ENCODE results near the gene EFNA3. TPM values are rescaled to one million over a fixed set of nuclear protein-coding genes. Genes with fewer than 3 reads are reported as not detected.
A peak's percentile ranks its signal among the peaks of the same experiment; 100 is the strongest.

Gene EFNA3
- total and polyA plus RNA-seq, 9 of the 15 experiments (the other 6 are each of a cell fraction or from before 2014, with no cell fraction given) = 0.59 to 7.9 (median 4.7) TPM

DNA sequence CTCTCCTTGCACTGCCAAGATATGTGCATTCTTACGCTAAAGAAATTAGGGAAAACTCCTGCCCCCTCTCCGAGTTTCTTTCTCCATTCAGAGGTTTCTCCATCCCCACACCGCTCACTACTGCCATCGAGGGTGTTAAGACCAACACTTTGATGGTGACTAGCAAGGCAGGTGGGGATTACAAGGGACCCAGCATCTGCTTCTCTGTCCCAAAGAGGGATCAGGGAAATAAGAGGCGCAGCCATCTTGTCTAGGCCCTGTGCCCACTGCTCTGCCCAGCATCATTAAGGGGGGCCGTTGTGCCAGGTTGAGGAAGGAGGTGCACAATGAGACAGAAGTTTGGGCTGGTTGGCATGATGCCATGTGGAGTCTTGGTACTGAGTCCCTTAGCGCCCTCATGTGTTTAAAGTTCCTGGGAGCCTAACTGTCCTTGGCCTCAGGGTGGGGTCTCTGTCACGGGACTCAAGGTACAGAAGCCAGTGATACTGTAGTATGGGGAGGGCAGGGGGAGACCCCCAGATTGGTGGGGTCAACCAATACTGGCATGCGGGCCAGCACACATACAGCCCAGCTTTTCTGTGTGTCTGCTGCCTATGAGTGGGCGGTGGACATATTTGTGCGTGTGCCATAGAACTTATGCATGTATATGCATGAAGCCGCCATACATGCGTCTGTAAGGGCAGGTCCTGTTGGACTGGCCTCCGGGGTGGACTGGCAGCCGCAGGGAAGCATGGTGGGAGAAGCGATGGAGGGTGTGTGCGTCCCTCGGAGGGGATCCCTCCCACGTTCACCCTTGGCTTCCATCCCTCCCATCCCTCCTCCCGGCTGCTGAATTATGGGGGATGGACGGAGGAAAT is 5.5 kb downstream of the EFNA3 start (continued):
- TF ChIP-seq, protein P1, sequence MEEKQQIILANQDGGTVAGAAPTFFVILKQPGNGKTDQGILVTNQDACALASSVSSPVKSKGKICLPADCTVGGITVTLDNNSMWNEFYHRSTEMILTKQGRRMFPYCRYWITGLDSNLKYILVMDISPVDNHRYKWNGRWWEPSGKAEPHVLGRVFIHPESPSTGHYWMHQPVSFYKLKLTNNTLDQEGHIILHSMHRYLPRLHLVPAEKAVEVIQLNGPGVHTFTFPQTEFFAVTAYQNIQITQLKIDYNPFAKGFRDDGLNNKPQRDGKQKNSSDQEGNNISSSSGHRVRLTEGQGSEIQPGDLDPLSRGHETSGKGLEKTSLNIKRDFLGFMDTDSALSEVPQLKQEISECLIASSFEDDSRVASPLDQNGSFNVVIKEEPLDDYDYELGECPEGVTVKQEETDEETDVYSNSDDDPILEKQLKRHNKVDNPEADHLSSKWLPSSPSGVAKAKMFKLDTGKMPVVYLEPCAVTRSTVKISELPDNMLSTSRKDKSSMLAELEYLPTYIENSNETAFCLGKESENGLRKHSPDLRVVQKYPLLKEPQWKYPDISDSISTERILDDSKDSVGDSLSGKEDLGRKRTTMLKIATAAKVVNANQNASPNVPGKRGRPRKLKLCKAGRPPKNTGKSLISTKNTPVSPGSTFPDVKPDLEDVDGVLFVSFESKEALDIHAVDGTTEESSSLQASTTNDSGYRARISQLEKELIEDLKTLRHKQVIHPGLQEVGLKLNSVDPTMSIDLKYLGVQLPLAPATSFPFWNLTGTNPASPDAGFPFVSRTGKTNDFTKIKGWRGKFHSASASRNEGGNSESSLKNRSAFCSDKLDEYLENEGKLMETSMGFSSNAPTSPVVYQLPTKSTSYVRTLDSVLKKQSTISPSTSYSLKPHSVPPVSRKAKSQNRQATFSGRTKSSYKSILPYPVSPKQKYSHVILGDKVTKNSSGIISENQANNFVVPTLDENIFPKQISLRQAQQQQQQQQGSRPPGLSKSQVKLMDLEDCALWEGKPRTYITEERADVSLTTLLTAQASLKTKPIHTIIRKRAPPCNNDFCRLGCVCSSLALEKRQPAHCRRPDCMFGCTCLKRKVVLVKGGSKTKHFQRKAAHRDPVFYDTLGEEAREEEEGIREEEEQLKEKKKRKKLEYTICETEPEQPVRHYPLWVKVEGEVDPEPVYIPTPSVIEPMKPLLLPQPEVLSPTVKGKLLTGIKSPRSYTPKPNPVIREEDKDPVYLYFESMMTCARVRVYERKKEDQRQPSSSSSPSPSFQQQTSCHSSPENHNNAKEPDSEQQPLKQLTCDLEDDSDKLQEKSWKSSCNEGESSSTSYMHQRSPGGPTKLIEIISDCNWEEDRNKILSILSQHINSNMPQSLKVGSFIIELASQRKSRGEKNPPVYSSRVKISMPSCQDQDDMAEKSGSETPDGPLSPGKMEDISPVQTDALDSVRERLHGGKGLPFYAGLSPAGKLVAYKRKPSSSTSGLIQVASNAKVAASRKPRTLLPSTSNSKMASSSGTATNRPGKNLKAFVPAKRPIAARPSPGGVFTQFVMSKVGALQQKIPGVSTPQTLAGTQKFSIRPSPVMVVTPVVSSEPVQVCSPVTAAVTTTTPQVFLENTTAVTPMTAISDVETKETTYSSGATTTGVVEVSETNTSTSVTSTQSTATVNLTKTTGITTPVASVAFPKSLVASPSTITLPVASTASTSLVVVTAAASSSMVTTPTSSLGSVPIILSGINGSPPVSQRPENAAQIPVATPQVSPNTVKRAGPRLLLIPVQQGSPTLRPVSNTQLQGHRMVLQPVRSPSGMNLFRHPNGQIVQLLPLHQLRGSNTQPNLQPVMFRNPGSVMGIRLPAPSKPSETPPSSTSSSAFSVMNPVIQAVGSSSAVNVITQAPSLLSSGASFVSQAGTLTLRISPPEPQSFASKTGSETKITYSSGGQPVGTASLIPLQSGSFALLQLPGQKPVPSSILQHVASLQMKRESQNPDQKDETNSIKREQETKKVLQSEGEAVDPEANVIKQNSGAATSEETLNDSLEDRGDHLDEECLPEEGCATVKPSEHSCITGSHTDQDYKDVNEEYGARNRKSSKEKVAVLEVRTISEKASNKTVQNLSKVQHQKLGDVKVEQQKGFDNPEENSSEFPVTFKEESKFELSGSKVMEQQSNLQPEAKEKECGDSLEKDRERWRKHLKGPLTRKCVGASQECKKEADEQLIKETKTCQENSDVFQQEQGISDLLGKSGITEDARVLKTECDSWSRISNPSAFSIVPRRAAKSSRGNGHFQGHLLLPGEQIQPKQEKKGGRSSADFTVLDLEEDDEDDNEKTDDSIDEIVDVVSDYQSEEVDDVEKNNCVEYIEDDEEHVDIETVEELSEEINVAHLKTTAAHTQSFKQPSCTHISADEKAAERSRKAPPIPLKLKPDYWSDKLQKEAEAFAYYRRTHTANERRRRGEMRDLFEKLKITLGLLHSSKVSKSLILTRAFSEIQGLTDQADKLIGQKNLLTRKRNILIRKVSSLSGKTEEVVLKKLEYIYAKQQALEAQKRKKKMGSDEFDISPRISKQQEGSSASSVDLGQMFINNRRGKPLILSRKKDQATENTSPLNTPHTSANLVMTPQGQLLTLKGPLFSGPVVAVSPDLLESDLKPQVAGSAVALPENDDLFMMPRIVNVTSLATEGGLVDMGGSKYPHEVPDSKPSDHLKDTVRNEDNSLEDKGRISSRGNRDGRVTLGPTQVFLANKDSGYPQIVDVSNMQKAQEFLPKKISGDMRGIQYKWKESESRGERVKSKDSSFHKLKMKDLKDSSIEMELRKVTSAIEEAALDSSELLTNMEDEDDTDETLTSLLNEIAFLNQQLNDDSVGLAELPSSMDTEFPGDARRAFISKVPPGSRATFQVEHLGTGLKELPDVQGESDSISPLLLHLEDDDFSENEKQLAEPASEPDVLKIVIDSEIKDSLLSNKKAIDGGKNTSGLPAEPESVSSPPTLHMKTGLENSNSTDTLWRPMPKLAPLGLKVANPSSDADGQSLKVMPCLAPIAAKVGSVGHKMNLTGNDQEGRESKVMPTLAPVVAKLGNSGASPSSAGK (IDR thresholded peaks at IDR 0.05) = no peak
- TF ChIP-seq FOXK1 (CRISPR knock-in tag; IDR thresholded peaks at IDR 0.05; ENCODE audit: borderline replicate concordance) (peak; percentile 77; the same call in 1 of the 2 replicates), CSDE1 (IDR thresholded peaks at IDR 0.05) (no peak), SMAD1 (IDR thresholded peaks at IDR 0.05; ENCODE audit: low read depth, low read length, partially characterized antibody) (peak; percentile 39), NFIX (CRISPR knock-in tag; IDR thresholded peaks at IDR 0.05; ENCODE audit: low read depth) (peak; percentile 51; the same call in 1 of the 2 replicates), ARID2 (IDR thresholded peaks at IDR 0.05) (peak; percentile 18; the same call in 1 of the 2 replicates), ZNF143 (CRISPR knock-in tag; IDR thresholded peaks at IDR 0.05) (no peak), DACH1 (IDR thresholded peaks at IDR 0.05; ENCODE audit: partially characterized antibody) (no peak), FIP1L1 (IDR thresholded peaks at IDR 0.05; ENCODE audit: low read depth, low read length, poor library complexity, severe bottlenecking) (no peak)
- TF ChIP-seq, protein P2, sequence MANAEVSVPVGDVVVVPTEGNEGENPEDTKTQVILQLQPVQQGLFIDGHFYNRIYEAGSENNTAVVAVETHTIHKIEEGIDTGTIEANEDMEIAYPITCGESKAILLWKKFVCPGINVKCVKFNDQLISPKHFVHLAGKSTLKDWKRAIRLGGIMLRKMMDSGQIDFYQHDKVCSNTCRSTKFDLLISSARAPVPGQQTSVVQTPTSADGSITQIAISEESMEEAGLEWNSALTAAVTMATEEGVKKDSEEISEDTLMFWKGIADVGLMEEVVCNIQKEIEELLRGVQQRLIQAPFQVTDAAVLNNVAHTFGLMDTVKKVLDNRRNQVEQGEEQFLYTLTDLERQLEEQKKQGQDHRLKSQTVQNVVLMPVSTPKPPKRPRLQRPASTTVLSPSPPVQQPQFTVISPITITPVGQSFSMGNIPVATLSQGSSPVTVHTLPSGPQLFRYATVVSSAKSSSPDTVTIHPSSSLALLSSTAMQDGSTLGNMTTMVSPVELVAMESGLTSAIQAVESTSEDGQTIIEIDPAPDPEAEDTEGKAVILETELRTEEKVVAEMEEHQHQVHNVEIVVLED (CRISPR knock-in tag; IDR thresholded peaks at IDR 0.05) = no peak
- TF ChIP-seq, protein P3, sequence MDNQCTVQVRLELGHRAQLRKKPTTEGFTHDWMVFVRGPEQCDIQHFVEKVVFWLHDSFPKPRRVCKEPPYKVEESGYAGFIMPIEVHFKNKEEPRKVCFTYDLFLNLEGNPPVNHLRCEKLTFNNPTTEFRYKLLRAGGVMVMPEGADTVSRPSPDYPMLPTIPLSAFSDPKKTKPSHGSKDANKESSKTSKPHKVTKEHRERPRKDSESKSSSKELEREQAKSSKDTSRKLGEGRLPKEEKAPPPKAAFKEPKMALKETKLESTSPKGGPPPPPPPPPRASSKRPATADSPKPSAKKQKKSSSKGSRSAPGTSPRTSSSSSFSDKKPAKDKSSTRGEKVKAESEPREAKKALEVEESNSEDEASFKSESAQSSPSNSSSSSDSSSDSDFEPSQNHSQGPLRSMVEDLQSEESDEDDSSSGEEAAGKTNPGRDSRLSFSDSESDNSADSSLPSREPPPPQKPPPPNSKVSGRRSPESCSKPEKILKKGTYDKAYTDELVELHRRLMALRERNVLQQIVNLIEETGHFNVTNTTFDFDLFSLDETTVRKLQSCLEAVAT (IDR thresholded peaks at IDR 0.05) = no peak
